Keratinocyte (primary cell): ENCODE results near the gene FDX1. TPM values are rescaled to one million over a fixed set of nuclear protein-coding genes. Genes with fewer than 3 reads are reported as not detected.

Source experiments
- DNase-seq: peaks from one replicate; pipeline ENCODE4 v3.0.0-alpha.2; 2011; ENCODE audit warnings: low read depth, missing footprints, low spot score
- FAIRE-seq: peaks from 2 replicates; lab custom pipeline; 2011; peaks lifted over from hg19 to GRCh38; lab: Jason Lieb, UNC
- H2AFZ ChIP-seq: 2 replicates; pipeline ENCODE4 v1.6.0; 2012; ENCODE audit warnings: low read length, control low read depth, inconsistent platforms; ENCODE audit not compliant: control insufficient read depth
- H3K27ac ChIP-seq: 2 replicates; pipeline ENCODE4 v1.5.1; 2011; ENCODE audit warnings: low read length; ENCODE audit not compliant: control insufficient read depth, insufficient read depth
- H3K27me3 ChIP-seq: 3 replicates; pipeline ENCODE4 v1.6.0; 2011; ENCODE audit warnings: low read length; ENCODE audit not compliant: control insufficient read depth, insufficient read depth; ENCODE audit errors: extremely low read depth
- H3K36me3 ChIP-seq, 2 experiments: 2 replicates in 1 of 2; 3 replicates in 1 of 2; pipeline ENCODE4 v1.5.1; 2011; ENCODE audit warnings: low read length in 2 of 2, mild to moderate bottlenecking in 1 of 2; ENCODE audit not compliant: control insufficient read depth in 2 of 2, insufficient read depth in 2 of 2; ENCODE audit errors: extremely low read depth in 1 of 2
- H3K4me1 ChIP-seq: 3 replicates; pipeline ENCODE4 v1.5.1; 2011; ENCODE audit warnings: low read length; ENCODE audit not compliant: control insufficient read depth, insufficient read depth; ENCODE audit errors: extremely low read depth
- H3K4me2 ChIP-seq: 3 replicates; pipeline ENCODE4 v1.6.0; 2011; ENCODE audit warnings: low read depth, low read length; ENCODE audit not compliant: control insufficient read depth, insufficient read depth; ENCODE audit errors: extremely low read depth
- H3K4me3 ChIP-seq, 3 experiments: fragments of 200-600 bp in 1 of 3; sonication (generic) in 1 of 3; 2 replicates in 2 of 3; 3 replicates in 1 of 3; pipeline ENCODE4 v1.5.1; 2011 to 2016; ENCODE audit warnings: low read length in 3 of 3, mild to moderate bottlenecking in 3 of 3, control low read depth in 2 of 3, inconsistent platforms in 1 of 3, low read depth in 1 of 3, mixed read lengths in 1 of 3, mixed run types in 1 of 3, moderate library complexity in 1 of 3; ENCODE audit not compliant: control insufficient read depth in 2 of 3, insufficient read depth in 2 of 3; ENCODE audit errors: extremely low read depth in 1 of 3
- H3K79me2 ChIP-seq: 2 replicates; pipeline ENCODE4 v1.6.0; 2012; ENCODE audit warnings: low read length; ENCODE audit not compliant: control insufficient read depth, insufficient read depth
- H3K9ac ChIP-seq: 3 replicates; pipeline ENCODE4 v1.6.0; 2011; ENCODE audit warnings: low read length; ENCODE audit not compliant: control insufficient read depth, insufficient read depth; ENCODE audit errors: extremely low read depth
- H3K9me1 ChIP-seq: 3 replicates; pipeline ENCODE4 v1.6.0; 2011; ENCODE audit warnings: low read length; ENCODE audit not compliant: control insufficient read depth, insufficient read depth; ENCODE audit errors: extremely low read depth
- H3K9me3 ChIP-seq: 2 replicates; pipeline ENCODE4 v1.5.1; 2012; ENCODE audit warnings: low read depth, low read length; ENCODE audit not compliant: control insufficient read depth
- H4K20me1 ChIP-seq: 3 replicates; pipeline ENCODE4 v1.6.0; 2011; ENCODE audit warnings: low read length; ENCODE audit not compliant: control insufficient read depth, insufficient read depth; ENCODE audit errors: extremely low read depth
- CTCF ChIP-seq, 3 experiments: IDR thresholded peaks in 1 of 3; conservative IDR thresholded peaks in 1 of 3; optimal IDR thresholded peaks in 1 of 3; 2 replicates in 2 of 3; 3 replicates in 1 of 3; pipeline versions ENCODE3 to v1.5.1; 2011; ENCODE audit warnings: low read length in 3 of 3, mild to moderate bottlenecking in 3 of 3, moderate library complexity in 2 of 3, control low read depth in 1 of 3, inconsistent platforms in 1 of 3; ENCODE audit not compliant: insufficient read depth in 2 of 3; ENCODE audit errors: extremely low read depth in 1 of 3
- EZH2 ChIP-seq: IDR thresholded peaks from one replicate; pipeline ENCODE4 v1.6.1; 2012; ENCODE audit warnings: inconsistent platforms, mild to moderate bottlenecking, low read length, moderate library complexity
- dilution Hi-C: fragments of 300-500 bp; cut with MboI; formaldehyde crosslinking; loops from one replicate; pipeline ENCODE4 v1.7.0; 2020; ENCODE audit warnings: low sequenced_read_pairs; ENCODE audit not compliant: extremely low pct_ligation_motif_present
- polyA plus RNA-seq, 5 experiments: library from polyadenylated mRNA; depleted of rRNA in 3 of 5; stranded (reverse) in 3 of 5; stranded (forward) in 1 of 5; unstranded in 1 of 5; fragments of >200 nt; gene quantifications; 1 replicate in 1 of 5; 2 replicates in 3 of 5; 3 replicates in 1 of 5; pipeline versions ENCODE4 v1.2.1 to v1.2.3, GENCODE V29; 2011 to 2012; ENCODE audit warnings: missing spikeins in 2 of 5, low read depth in 1 of 5, low replicate concordance in 1 of 5

The FDX1 gene
- polyA plus RNA-seq, 1 donor (not counting 4 experiments of a cell fraction or from before 2014, with no cell fraction given) = 9.1 TPM

GRCh38 chr11:110491577-110492320 is 62.0 kb downstream of the FDX1 start:
- H3K79me2 ChIP-seq = no peaks in the 10 kb centered on the region
- peaks cover 5% of the 10 kb centered on the region for H3K4me1 ChIP-seq
- H2AFZ ChIP-seq = no peak overlapping the region
- dilution Hi-C loops = no loop called here
- no peaks in the 10 kb centered on the region for H3K36me3 ChIP-seq
- H3K4me3 ChIP-seq = no peak overlapping the region
- H3K27me3 ChIP-seq = no peaks in the 10 kb centered on the region
- no peak for TF ChIP-seq CTCF (optimal IDR thresholded peaks at IDR 0.05 in 1 of 3, IDR thresholded peaks at IDR 0.05 in 1 of 3, conservative IDR thresholded peaks at IDR 0.05 in 1 of 3; ENCODE audit: extremely low read depth in 1 of 3, insufficient read depth in 2 of 3, low read length in 3 of 3)
- TF ChIP-seq EZH2 = no peak
- H3K9ac ChIP-seq = no peak overlapping the region
- no peaks in the 10 kb centered on the region for H3K9me1 ChIP-seq
- no peak overlapping the region for H3K4me2 ChIP-seq
- no peak for FAIRE-seq
- H3K27ac ChIP-seq = no peak overlapping the region
- no peaks in the 10 kb centered on the region for H3K9me3 ChIP-seq
- H4K20me1 ChIP-seq = no peaks in the 10 kb centered on the region
- DNase-seq = no peak

GRCh38 chr11:110492321-110492685 is 62.6 kb downstream of the FDX1 start:
- H3K27me3 ChIP-seq = no peaks in the 10 kb centered on the region
- H4K20me1 ChIP-seq = no peaks in the 10 kb centered on the region
- no peak overlapping the region for H3K9ac ChIP-seq
- no peaks in the 10 kb centered on the region for H3K36me3 ChIP-seq
- dilution Hi-C loops = no loop called here
- no peak overlapping the region for H3K27ac ChIP-seq
- FAIRE-seq = no peak
- no peaks in the 10 kb centered on the region for H3K9me1 ChIP-seq
- DNase-seq = no peak
- H3K9me3 ChIP-seq = no peaks in the 10 kb centered on the region
- no peak for TF ChIP-seq EZH2
- no peak for TF ChIP-seq CTCF (optimal IDR thresholded peaks at IDR 0.05 in 1 of 3, IDR thresholded peaks at IDR 0.05 in 1 of 3, conservative IDR thresholded peaks at IDR 0.05 in 1 of 3; ENCODE audit: extremely low read depth in 1 of 3, insufficient read depth in 2 of 3, low read length in 3 of 3)
- H3K4me1 ChIP-seq = peaks cover 5% of the 10 kb centered on the region
- no peaks in the 10 kb centered on the region for H3K79me2 ChIP-seq
- H2AFZ ChIP-seq = no peak overlapping the region
- no peak overlapping the region for H3K4me2 ChIP-seq
- H3K4me3 ChIP-seq = no peak overlapping the region
